ENCODE data around the gene LRPAP1.

DNA sequence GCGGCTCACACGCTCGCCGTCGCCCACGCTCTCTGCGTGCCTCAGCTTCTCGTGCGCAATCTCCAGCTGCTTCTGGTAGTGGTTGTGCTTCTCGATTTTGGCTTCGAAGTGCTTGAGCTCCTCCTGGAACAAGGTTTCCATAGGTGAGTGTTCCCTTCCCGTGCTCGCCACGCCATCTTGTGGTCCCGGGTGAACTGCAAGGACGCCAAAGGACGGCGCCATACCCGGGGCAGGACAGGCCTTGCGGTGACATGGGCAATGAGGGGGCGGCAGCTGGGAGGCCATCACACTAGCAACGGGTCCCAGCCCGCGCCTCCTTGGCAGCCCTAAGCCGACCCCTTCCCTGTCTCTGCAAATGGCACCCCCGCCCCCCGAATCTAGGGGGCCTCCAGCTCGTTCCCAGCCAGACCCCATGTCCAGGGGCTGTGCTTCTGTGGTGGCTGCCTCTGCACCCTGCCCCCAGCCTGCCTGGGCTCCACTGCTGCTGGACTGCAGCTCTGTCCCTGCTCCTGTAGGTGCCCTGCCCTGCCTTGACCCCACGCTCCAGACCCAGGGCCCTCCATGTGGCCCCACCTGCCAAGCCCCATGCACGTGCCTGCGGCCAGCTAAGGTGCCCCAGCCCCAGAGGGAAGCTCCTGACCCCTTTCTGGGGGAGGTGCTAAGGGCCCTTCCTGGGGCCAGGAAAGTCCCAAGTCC is 17.3 kb downstream of the LRPAP1 start:
- TF ChIP-seq, protein P1, sequence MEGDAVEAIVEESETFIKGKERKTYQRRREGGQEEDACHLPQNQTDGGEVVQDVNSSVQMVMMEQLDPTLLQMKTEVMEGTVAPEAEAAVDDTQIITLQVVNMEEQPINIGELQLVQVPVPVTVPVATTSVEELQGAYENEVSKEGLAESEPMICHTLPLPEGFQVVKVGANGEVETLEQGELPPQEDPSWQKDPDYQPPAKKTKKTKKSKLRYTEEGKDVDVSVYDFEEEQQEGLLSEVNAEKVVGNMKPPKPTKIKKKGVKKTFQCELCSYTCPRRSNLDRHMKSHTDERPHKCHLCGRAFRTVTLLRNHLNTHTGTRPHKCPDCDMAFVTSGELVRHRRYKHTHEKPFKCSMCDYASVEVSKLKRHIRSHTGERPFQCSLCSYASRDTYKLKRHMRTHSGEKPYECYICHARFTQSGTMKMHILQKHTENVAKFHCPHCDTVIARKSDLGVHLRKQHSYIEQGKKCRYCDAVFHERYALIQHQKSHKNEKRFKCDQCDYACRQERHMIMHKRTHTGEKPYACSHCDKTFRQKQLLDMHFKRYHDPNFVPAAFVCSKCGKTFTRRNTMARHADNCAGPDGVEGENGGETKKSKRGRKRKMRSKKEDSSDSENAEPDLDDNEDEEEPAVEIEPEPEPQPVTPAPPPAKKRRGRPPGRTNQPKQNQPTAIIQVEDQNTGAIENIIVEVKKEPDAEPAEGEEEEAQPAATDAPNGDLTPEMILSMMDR (IDR thresholded peaks at IDR 0.05), result no peak
- no peak for TF ChIP-seq POLR2A (IDR thresholded peaks at IDR 0.05)
- TF ChIP-seq EP300 (IDR thresholded peaks at IDR 0.05), result no peak
- no peak for TF ChIP-seq POLR2AphosphoS5 (IDR thresholded peaks at IDR 0.05)

Measured in sigmoid colon (tissue), 4 donors.